ENCODE measurements around the gene SAMD11. TPM values are rescaled to one million over a fixed set of nuclear protein-coding genes. Genes with fewer than 3 reads are reported as not detected.
"Not testable (repeated sequence)": the region's sequence is repeated elsewhere in the genome, so short reads cannot be mapped to it uniquely, and the experiment has no call there.

SAMD11 gene
- total RNA-seq, 2 donors from 2014 or later: 0.12 to 0.17 TPM

GRCh38 chr1:942411-942821, 18.7 kb downstream of the SAMD11 start:
- peak in 1 of 2 donors; percentile 12 for ATAC-seq (replicated peaks in 1 of 2)
- Mint-ChIP-seq H3K27ac (no peak overlapping the region), H3K4me1 (ENCODE audit: low read depth) (peaks cover 5% of the 10 kb centered on the region)

GRCh38 chr1:942864-943533, 19.3 kb downstream of the SAMD11 start:
- Mint-ChIP-seq H3K27ac (no peak overlapping the region), H3K9me3 (no peaks in the 10 kb centered on the region), H3K4me3 (no peak overlapping the region), H3K4me1 (ENCODE audit: low read depth) (peaks cover 5% of the 10 kb centered on the region), H3K36me3 (ENCODE audit: insufficient read depth in 2 of 2) (peaks cover 0 to 2% of the 10 kb centered on the region in 2 donors), H3K27me3 (ENCODE audit: low read depth) (peaks cover 15% of the 10 kb centered on the region)
- DNase-seq (no peak), ATAC-seq (replicated peaks in 1 of 2) (no peak)

More at GRCh38 chr1:942411-942821, 18.7 kb downstream of the SAMD11 start:
- H3K27me3 Mint-ChIP-seq (ENCODE audit: low read depth): peaks cover 18% of the 10 kb centered on the region
- no peak overlapping the region for H3K4me3 Mint-ChIP-seq
- DNase-seq: no peak
- no peaks in the 10 kb centered on the region for H3K9me3 Mint-ChIP-seq
- peaks cover 0 to 2% of the 10 kb centered on the region in 2 donors for H3K36me3 Mint-ChIP-seq (ENCODE audit: insufficient read depth in 2 of 2)

GRCh38 chr1:943545-944340, 20.0 kb downstream of the SAMD11 start:
- Mint-ChIP-seq H3K9me3 (no peaks in the 10 kb centered on the region), H3K27me3 (ENCODE audit: low read depth) (peaks cover 12% of the 10 kb centered on the region), H3K27ac (no peak overlapping the region), H3K36me3 (ENCODE audit: insufficient read depth in 2 of 2) (peaks cover 0 to 2% of the 10 kb centered on the region in 2 donors), H3K4me3 (no peak overlapping the region), H3K4me1 (ENCODE audit: low read depth) (peaks cover 5% of the 10 kb centered on the region)
- DNase-seq (no peak), ATAC-seq (replicated peaks in 1 of 2) (no peak)

GRCh38 chr1:944341-945325, 20.9 kb downstream of the SAMD11 start:
- no peak for DNase-seq

GRCh38 chr1:945688-946556, 22.2 kb downstream of the SAMD11 start:
- Mint-ChIP-seq H3K4me3 (no peak overlapping the region), H3K27ac (no peak overlapping the region), H3K36me3 (ENCODE audit: insufficient read depth in 2 of 2) (peaks cover 6 to 7% of the 10 kb centered on the region in 2 donors)

More at GRCh38 chr1:944341-945325, 20.9 kb downstream of the SAMD11 start:
- Mint-ChIP-seq H3K9me3 (no peaks in the 10 kb centered on the region), H3K27ac (no peak overlapping the region), H3K4me3 (no peak overlapping the region), H3K36me3 (ENCODE audit: insufficient read depth in 2 of 2) (peaks cover 0 to 2% of the 10 kb centered on the region in 2 donors), H3K4me1 (ENCODE audit: low read depth) (peaks cover 5% of the 10 kb centered on the region), H3K27me3 (ENCODE audit: low read depth) (peaks cover 6% of the 10 kb centered on the region)
- no peak for ATAC-seq (replicated peaks in 1 of 2)

GRCh38 chr1:946811-947210, 23.1 kb downstream of the SAMD11 start:
- H3K27me3 Mint-ChIP-seq (ENCODE audit: low read depth); ATAC-seq (replicated peaks in 1 of 2); H3K4me1 Mint-ChIP-seq (ENCODE audit: low read depth); H3K4me3 Mint-ChIP-seq; H3K9me3 Mint-ChIP-seq; DNase-seq; H3K27ac Mint-ChIP-seq: not testable (repeated sequence)
- peaks cover 6 to 11% of the 10 kb centered on the region in 2 donors for H3K36me3 Mint-ChIP-seq (ENCODE audit: insufficient read depth in 2 of 2)

More at GRCh38 chr1:945688-946556, 22.2 kb downstream of the SAMD11 start:
- ATAC-seq (replicated peaks in 1 of 2) (no peak), DNase-seq (no peak)
- Mint-ChIP-seq H3K9me3 (no peaks in the 10 kb centered on the region), H3K27me3 (ENCODE audit: low read depth) (peaks cover 6% of the 10 kb centered on the region), H3K4me1 (ENCODE audit: low read depth) (peaks cover 5% of the 10 kb centered on the region)

- H3K9me3 Mint-ChIP-seq: no peaks in the 10 kb centered on the region
- peaks cover 6 to 11% of the 10 kb centered on the region in 2 donors for H3K36me3 Mint-ChIP-seq (ENCODE audit: insufficient read depth in 2 of 2)
- no peaks in the 10 kb centered on the region for H3K27me3 Mint-ChIP-seq (ENCODE audit: low read depth)
- no peaks in the 10 kb centered on the region for H3K4me1 Mint-ChIP-seq (ENCODE audit: low read depth)
- no peak for ATAC-seq (replicated peaks in 1 of 2)
- DNase-seq: no peak
- H3K4me3 Mint-ChIP-seq: no peak overlapping the region
- H3K27ac Mint-ChIP-seq: no peak overlapping the region
Observed at GRCh38 chr1:947958-948357, 24.2 kb downstream of the SAMD11 start.

- Mint-ChIP-seq H3K4me3 (no peak overlapping the region), H3K4me1 (ENCODE audit: low read depth) (no peaks in the 10 kb centered on the region), H3K27ac (no peak overlapping the region), H3K36me3 (ENCODE audit: insufficient read depth in 2 of 2) (peaks cover 6 to 19% of the 10 kb centered on the region in 2 donors), H3K27me3 (ENCODE audit: low read depth) (no peaks in the 10 kb centered on the region), H3K9me3 (no peaks in the 10 kb centered on the region)
- ATAC-seq (replicated peaks in 1 of 2) (no peak), DNase-seq (no peak)
Observed at GRCh38 chr1:950268-950667, 26.5 kb downstream of the SAMD11 start.

- H3K36me3 Mint-ChIP-seq (ENCODE audit: insufficient read depth in 2 of 2): peaks cover 8 to 21% of the 10 kb centered on the region in 2 donors
- H3K9me3 Mint-ChIP-seq: no peaks in the 10 kb centered on the region
- no peak overlapping the region for H3K27ac Mint-ChIP-seq
- DNase-seq: no peak
- H3K4me1 Mint-ChIP-seq (ENCODE audit: low read depth): no peaks in the 10 kb centered on the region
- no peaks in the 10 kb centered on the region for H3K27me3 Mint-ChIP-seq (ENCODE audit: low read depth)
- H3K4me3 Mint-ChIP-seq: no peak overlapping the region
- ATAC-seq (replicated peaks in 1 of 2): no peak
Observed at GRCh38 chr1:950881-951280, 27.2 kb downstream of the SAMD11 start.

- Mint-ChIP-seq H3K4me3 (no peak overlapping the region), H3K4me1 (ENCODE audit: low read depth) (no peaks in the 10 kb centered on the region), H3K9me3 (no peaks in the 10 kb centered on the region), H3K27me3 (ENCODE audit: low read depth) (no peaks in the 10 kb centered on the region), H3K36me3 (ENCODE audit: insufficient read depth in 2 of 2) (peaks cover 8 to 21% of the 10 kb centered on the region in 2 donors), H3K27ac (no peak overlapping the region)
- DNase-seq (no peak), ATAC-seq (replicated peaks in 1 of 2) (no peak)
Observed at GRCh38 chr1:951364-951763, 27.6 kb downstream of the SAMD11 start.

- peaks cover under 1% of the 10 kb centered on the region for H3K4me1 Mint-ChIP-seq (ENCODE audit: low read depth)
- DNase-seq (no peak), ATAC-seq (replicated peaks in 1 of 2) (no peak)
- no peak overlapping the region for H3K27ac Mint-ChIP-seq
- H3K27me3 Mint-ChIP-seq (ENCODE audit: low read depth): no peaks in the 10 kb centered on the region
- H3K4me3 Mint-ChIP-seq: no peak overlapping the region
- peaks cover 8 to 21% of the 10 kb centered on the region in 2 donors for H3K36me3 Mint-ChIP-seq (ENCODE audit: insufficient read depth in 2 of 2)
- H3K9me3 Mint-ChIP-seq: no peaks in the 10 kb centered on the region
Observed at GRCh38 chr1:952201-952600, 28.5 kb downstream of the SAMD11 start.

GRCh38 chr1:952603-953002, 28.9 kb downstream of the SAMD11 start:
- no peak overlapping the region for H3K27ac Mint-ChIP-seq
- H3K27me3 Mint-ChIP-seq (ENCODE audit: low read depth): no peaks in the 10 kb centered on the region
- peaks cover 8 to 21% of the 10 kb centered on the region in 2 donors for H3K36me3 Mint-ChIP-seq (ENCODE audit: insufficient read depth in 2 of 2)
- peaks cover 5% of the 10 kb centered on the region for H3K4me1 Mint-ChIP-seq (ENCODE audit: low read depth)
- H3K9me3 Mint-ChIP-seq: no peaks in the 10 kb centered on the region
- H3K4me3 Mint-ChIP-seq: no peak overlapping the region
- DNase-seq (no peak), ATAC-seq (replicated peaks in 1 of 2) (no peak)

All from activated T-cell treated with anti-CD3 and anti-CD28 coated beads, Interleukin-2, amount 50 U/mL, for 72 hours (primary cell).